ENCODE measurements around the gene FLACC1. TPM values are rescaled to one million over a fixed set of nuclear protein-coding genes. Genes with fewer than 3 reads are reported as not detected.

The FLACC1 gene
- total RNA-seq, result 1 to 10 TPM; 1.5 to 2.0 TPM
- 1 to 10 TPM; 2.0 to 5.1 (median 4.1) TPM for polyA plus RNA-seq (ENCODE audit: insufficient read length in 6 of 6)
- long read RNA-seq, donor 1, result 0 reads
- long read RNA-seq, donor 2, result 0 reads
- long read RNA-seq, donor 3, result 0 reads
- long read RNA-seq, donor 4, result 0 reads
- long read RNA-seq, donor 5, partial matches to known transcripts, result 0 of 1 reads
- long read RNA-seq, donor 5, other reads (novel, unspliced or antisense), result 0 of 1 reads
- long read RNA-seq, donor 6, result 0 reads
- long read RNA-seq, donor 7, result 0 reads
- long read RNA-seq, donor 8, result 0 reads
- long read RNA-seq, donor 9, result 0 reads
- long read RNA-seq, donor 10, partial matches to known transcripts, result 0 of 1 reads
- long read RNA-seq, donor 10, other reads (novel, unspliced or antisense), result 1 of 1 reads
- long read RNA-seq, donor 11, result 0 reads
- long read RNA-seq, donor 12, result 0 reads

- peak in 2 of 4 donors; percentile 51 to 83 for DNase-seq
- no peak for TF ChIP-seq CTCF (IDR thresholded peaks at IDR 0.05)
- intact Hi-C loops (cut with DNase I), result no loop called here
- Histone ChIP-seq H3K9me3 (no peaks in the 10 kb centered on the region), H3K4me1 (no peaks in the 10 kb centered on the region), H3K36me3 (peaks cover 0 to 7% of the 10 kb centered on the region in 2 donors), H3K27ac (peak within 1 kb of the TSS; percentile 69 to 76), H3K4me3 (no peak within 1 kb of the TSS), H3K27me3 (no peaks in the 10 kb centered on the region)
- peak; percentile 96 for ATAC-seq
Observed at GRCh38 chr2:201357221-201357620, at the start of gene FLACC1. FLACC1 (minus strand) TSS chr2:201357345; CDS start chr2:201351404, 5,941 bp downstream.

GRCh38 chr2:201406077-201406662, 49.0 kb upstream of the FLACC1 start:
- Histone ChIP-seq H3K36me3 (no peaks in the 10 kb centered on the region), H3K9me3 (no peaks in the 10 kb centered on the region), H3K27me3 (no peaks in the 10 kb centered on the region), H3K27ac (peak overlapping the region; percentile 42 to 69), H3K4me1 (peaks cover 4 to 52% of the 10 kb centered on the region in 2 donors), H3K4me3 (no peak overlapping the region)
- peak; percentile 48 for ATAC-seq
- DNase-seq, result peak in 2 of 4 donors; percentile 89 to 90
- TF ChIP-seq CTCF (IDR thresholded peaks at IDR 0.05), result no peak
- intact Hi-C loops (cut with DNase I), result no loop called here

GRCh38 chr2:201404699-201405280, 47.6 kb upstream of the FLACC1 start:
- no peak overlapping the region for H3K27ac ChIP-seq
- no peak for ATAC-seq
- intact Hi-C loops (cut with DNase I), result no loop called here

GRCh38 chr2:201403880-201404279, 46.7 kb upstream of the FLACC1 start:
- no peaks in the 10 kb centered on the region for H3K9me3 ChIP-seq
- H3K27ac ChIP-seq, result no peak overlapping the region
- DNase-seq, result peak in 1 of 4 donors; percentile 48
- intact Hi-C loops (cut with DNase I), result no loop called here
- no peaks in the 10 kb centered on the region for H3K27me3 ChIP-seq
- H3K4me1 ChIP-seq, result peaks cover 4 to 52% of the 10 kb centered on the region in 2 donors
- no peak for TF ChIP-seq CTCF (IDR thresholded peaks at IDR 0.05)
- peaks cover 0 to 5% of the 10 kb centered on the region in 2 donors for H3K36me3 ChIP-seq
- ATAC-seq, result peak; percentile 65
- H3K4me3 ChIP-seq, result no peak overlapping the region

More at GRCh38 chr2:201404699-201405280, 47.6 kb upstream of the FLACC1 start:
- H3K9me3 ChIP-seq, result no peaks in the 10 kb centered on the region
- H3K4me3 ChIP-seq, result no peak overlapping the region
- no peaks in the 10 kb centered on the region for H3K27me3 ChIP-seq
- H3K4me1 ChIP-seq, result peaks cover 4 to 52% of the 10 kb centered on the region in 2 donors
- no peak for TF ChIP-seq CTCF (IDR thresholded peaks at IDR 0.05)
- peaks cover 0 to 2% of the 10 kb centered on the region in 2 donors for H3K36me3 ChIP-seq
- DNase-seq, result no peak
